HEK293 (cell line): ENCODE data around the gene FAM76B.

ENCODE experiments used
- CTCF ChIA-PET: fragments of 350-600 bp; formaldehyde crosslinking; extraction: SDS; loops from one replicate; lab custom pipeline; 2021; ENCODE audit warnings: antibody characterized with exemption; lab: Yijun Ruan, JAX
- POLR2A ChIA-PET: fragments of 300-600 bp; formaldehyde crosslinking; extraction: SDS; loops from one replicate; lab custom pipeline; 2020; ENCODE audit warnings: antibody characterized with exemption, inconsistent platforms; lab: Yijun Ruan, JAX
- H3K27ac ChIP-seq: fragments of 200-500 bp; sonication (Bioruptor generic); 2 replicates; pipeline ENCODE4 v1.5.1; 2014; ENCODE audit warnings: low read depth, low read length, control low read depth, inconsistent platforms; ENCODE audit errors: extremely low read depth
- H3K36me3 ChIP-seq, 2 experiments: fragments of 200-500 bp in 1 of 2; sonication (Bioruptor generic) in 1 of 2; 1 replicate in 1 of 2; 2 replicates in 1 of 2; pipeline ENCODE4 v1.5.1; 2014 to 2017; ENCODE audit warnings: inconsistent platforms in 2 of 2, low read length in 2 of 2; ENCODE audit not compliant: control insufficient read depth in 2 of 2, insufficient read depth in 1 of 2
- H3K4me1 ChIP-seq: fragments of 200-500 bp; sonication (Bioruptor generic); 2 replicates; pipeline ENCODE4 v1.5.1; 2014; ENCODE audit warnings: mild to moderate bottlenecking, low read length, inconsistent platforms; ENCODE audit not compliant: control insufficient read depth, insufficient read depth
- H3K4me3 ChIP-seq: 2 replicates; pipeline ENCODE4 v1.5.1; 2011; ENCODE audit warnings: low read depth, mild to moderate bottlenecking, control low read depth, low read length, moderate library complexity
- H3K9me3 ChIP-seq: fragments of 200-500 bp; sonication (Bioruptor generic); 2 replicates; pipeline ENCODE4 v1.5.1; 2014; ENCODE audit warnings: low read depth, low read length, inconsistent platforms; ENCODE audit not compliant: control insufficient read depth, insufficient read depth
- PBX3 ChIP-seq: sonication (generic); formaldehyde crosslinking; IDR thresholded peaks from 2 replicates; pipeline ENCODE4 v1.8.1; 2022; ENCODE audit warnings: mild to moderate bottlenecking, moderate library complexity, missing genetic modification reagents
- SETDB1 ChIP-seq: IDR thresholded peaks from one replicate; pipeline ENCODE4 v1.6.1; 2017; ENCODE audit warnings: mild to moderate bottlenecking, low read length, moderate library complexity, mixed read lengths; ENCODE audit not compliant: insufficient read length
- SP2 ChIP-seq: fragments of 450-650 bp; formaldehyde crosslinking; IDR thresholded peaks from 2 replicates; pipeline ENCODE4 v1.5.1; 2016; ENCODE audit warnings: missing biosample characterization, missing genetic modification characterization
- SP3 ChIP-seq: fragments of 450-650 bp; formaldehyde crosslinking; IDR thresholded peaks from 2 replicates; pipeline ENCODE4 v1.5.1; 2016; ENCODE audit warnings: missing biosample characterization, missing genetic modification characterization
- ZBTB17 ChIP-seq: fragments of 450-650 bp; formaldehyde crosslinking; IDR thresholded peaks from 2 replicates; pipeline ENCODE4 v1.5.1; 2016; ENCODE audit warnings: missing biosample characterization, missing genetic modification characterization
- ZBTB20 ChIP-seq: fragments of 450-650 bp; formaldehyde crosslinking; IDR thresholded peaks from 2 replicates; pipeline ENCODE4 v1.5.1; 2016; ENCODE audit warnings: missing biosample characterization, missing genetic modification characterization
- ZFP3 ChIP-seq: fragments of 450-650 bp; formaldehyde crosslinking; IDR thresholded peaks from 2 replicates; pipeline ENCODE4 v1.5.1; 2016; ENCODE audit warnings: low read depth, missing biosample characterization, missing genetic modification characterization
- ZIC2 ChIP-seq: fragments of 450-650 bp; formaldehyde crosslinking; IDR thresholded peaks from 2 replicates; pipeline ENCODE4 v1.5.1; 2016; ENCODE audit warnings: missing biosample characterization, missing genetic modification characterization
- ZNF362 ChIP-seq: fragments of 450-650 bp; formaldehyde crosslinking; IDR thresholded peaks from 2 replicates; pipeline ENCODE4 v1.5.1; 2016; ENCODE audit warnings: missing biosample characterization, missing genetic modification characterization
- ZNF560 ChIP-seq: fragments of 450-650 bp; formaldehyde crosslinking; IDR thresholded peaks from 2 replicates; pipeline ENCODE4 v1.5.1; 2017; ENCODE audit warnings: missing biosample characterization, missing genetic modification characterization, borderline replicate concordance
- ZNF571 ChIP-seq: fragments of 450-650 bp; formaldehyde crosslinking; IDR thresholded peaks from 2 replicates; pipeline ENCODE4 v1.5.0; 2017; ENCODE audit warnings: missing biosample characterization, missing genetic modification characterization
- ZNF626 ChIP-seq: fragments of 450-650 bp; sonication (Bioruptor Pico); formaldehyde crosslinking; IDR thresholded peaks from 2 replicates; pipeline ENCODE4 v1.5.1; 2018; ENCODE audit warnings: missing biosample characterization, missing genetic modification characterization, inconsistent platforms
- ZNF654 ChIP-seq: fragments of 450-650 bp; formaldehyde crosslinking; IDR thresholded peaks from 2 replicates; pipeline ENCODE4 v1.5.1; 2016; ENCODE audit warnings: low read depth, missing biosample characterization, missing genetic modification characterization
- ZNF658 ChIP-seq: fragments of 450-650 bp; formaldehyde crosslinking; IDR thresholded peaks from 2 replicates; pipeline ENCODE4; 2016; ENCODE audit warnings: missing biosample characterization, missing genetic modification characterization
- ZNF747 ChIP-seq: fragments of 450-650 bp; formaldehyde crosslinking; IDR thresholded peaks from 2 replicates; pipeline ENCODE4 v1.5.1; 2016; ENCODE audit warnings: missing biosample characterization, missing genetic modification characterization
- ZNF837 ChIP-seq: fragments of 450-650 bp; formaldehyde crosslinking; IDR thresholded peaks from 2 replicates; pipeline ENCODE4 v1.5.1; 2016; ENCODE audit warnings: missing biosample characterization, missing genetic modification characterization
- ZSCAN30 ChIP-seq: fragments of 450-650 bp; IDR thresholded peaks from 2 replicates; pipeline ENCODE4 v1.5.1; 2018; ENCODE audit warnings: missing biosample characterization, mild to moderate bottlenecking, missing genetic modification characterization, moderate library complexity
- ZXDB ChIP-seq: fragments of 450-650 bp; formaldehyde crosslinking; IDR thresholded peaks from 2 replicates; pipeline ENCODE4 v1.5.1; 2016; ENCODE audit warnings: missing biosample characterization, missing genetic modification characterization

Gene FAM76B

GRCh38 chr11:95793116-95793515, 3.5 kb upstream of the FAM76B start (continued):
- TF ChIP-seq ZNF654, result no peak
- TF ChIP-seq ZNF747 (tag by site-specific recombination), result no peak
- TF ChIP-seq ZNF626 (tag by site-specific recombination), result no peak
- no peak for TF ChIP-seq ZXDB (tag by site-specific recombination)
- TF ChIP-seq SETDB1, result no peak

- no peaks in the 10 kb centered on the region for H3K9me3 ChIP-seq
- TF ChIP-seq ZNF837, result no peak
- TF ChIP-seq SP2 (tag by site-specific recombination), result no peak
- TF ChIP-seq ZNF362 (tag by site-specific recombination), result no peak
- no peak for TF ChIP-seq ZFP3 (tag by site-specific recombination)
- no peak for TF ChIP-seq PBX3 (CRISPR knock-in tag)
- TF ChIP-seq ZNF571, result no peak
- no peak overlapping the region for H3K27ac ChIP-seq
- no peaks in the 10 kb centered on the region for H3K4me1 ChIP-seq
- CTCF ChIA-PET, result interaction anchor here (0.6 to 0.7 kb wide), 2 partner anchors 26 to 1556 kb away, joined by 3 read pairs; no protein-coding TSS in a partner anchor
- no peak overlapping the region for H3K4me3 ChIP-seq
- POLR2A ChIA-PET, result interaction anchor here (4.2 kb wide), 1 partner anchor 597 kb away, joined by 19 read pairs; the partner anchor contains the start of genes CCDC82 and JRKL
- peaks cover 0 to 3% of the 10 kb centered on the region in 2 experiments; a peak in 1 of 3 replicates for H3K36me3 ChIP-seq
These were observed 3.1 kb upstream of the FAM76B start for GRCh38 chr11:95792700-95793099.

GRCh38 chr11:95792200-95792599, 2.6 kb upstream of the FAM76B start:
- ChIA-PET POLR2A (interaction anchor here (2.7 to 4.2 kb wide), 2 partner anchors 597 to 725 kb away, joined by 16 to 19 read pairs; partner anchors contain the start of genes CCDC82, JRKL and SRSF8), CTCF (no interaction called here)
- Histone ChIP-seq H3K4me3 (no peak overlapping the region), H3K27ac (no peak overlapping the region), H3K4me1 (no peaks in the 10 kb centered on the region), H3K36me3 (peaks cover 0 to 7% of the 10 kb centered on the region in 2 experiments; a peak in 2 of 3 replicates), H3K9me3 (no peaks in the 10 kb centered on the region)
- TF ChIP-seq ZBTB17 (tag by site-specific recombination) (peak; percentile 68), ZNF658 (tag by site-specific recombination) (no peak), ZNF560 (no peak), ZBTB20 (tag by site-specific recombination) (no peak), ZSCAN30 (tag by site-specific recombination) (no peak)

- peaks cover 0 to 12% of the 10 kb centered on the region in 2 experiments; a peak in 2 of 3 replicates for H3K36me3 ChIP-seq
- CTCF ChIA-PET, result interaction anchor here (1.4 kb wide), 1 partner anchor 44 kb away, joined by 7 read pairs; no protein-coding TSS in a partner anchor
- no peaks in the 10 kb centered on the region for H3K4me1 ChIP-seq
- H3K4me3 ChIP-seq, result peak overlapping the region; percentile 99
- H3K27ac ChIP-seq, result no peak overlapping the region
- no peaks in the 10 kb centered on the region for H3K9me3 ChIP-seq
- POLR2A ChIA-PET, result interaction anchor here (1.5 to 4.2 kb wide), 3 partner anchors 452 to 724 kb away, joined by 3 to 19 read pairs (median 16); partner anchors contain the start of genes CCDC82, JRKL and SRSF8
- TF ChIP-seq SP3 (tag by site-specific recombination) (no peak), ZIC2 (tag by site-specific recombination) (no peak)
These were observed 2.1 kb upstream of the FAM76B start for GRCh38 chr11:95791709-95792033.
